ENCODE results near the gene SLC22A17.

Gene SLC22A17

GRCh38 chr14:23382276-23382675 lies 29.6 kb upstream of the SLC22A17 start:
- DNase-seq (ENCODE audit: low read depth) = no peak
- TF ChIP-seq, protein P1, sequence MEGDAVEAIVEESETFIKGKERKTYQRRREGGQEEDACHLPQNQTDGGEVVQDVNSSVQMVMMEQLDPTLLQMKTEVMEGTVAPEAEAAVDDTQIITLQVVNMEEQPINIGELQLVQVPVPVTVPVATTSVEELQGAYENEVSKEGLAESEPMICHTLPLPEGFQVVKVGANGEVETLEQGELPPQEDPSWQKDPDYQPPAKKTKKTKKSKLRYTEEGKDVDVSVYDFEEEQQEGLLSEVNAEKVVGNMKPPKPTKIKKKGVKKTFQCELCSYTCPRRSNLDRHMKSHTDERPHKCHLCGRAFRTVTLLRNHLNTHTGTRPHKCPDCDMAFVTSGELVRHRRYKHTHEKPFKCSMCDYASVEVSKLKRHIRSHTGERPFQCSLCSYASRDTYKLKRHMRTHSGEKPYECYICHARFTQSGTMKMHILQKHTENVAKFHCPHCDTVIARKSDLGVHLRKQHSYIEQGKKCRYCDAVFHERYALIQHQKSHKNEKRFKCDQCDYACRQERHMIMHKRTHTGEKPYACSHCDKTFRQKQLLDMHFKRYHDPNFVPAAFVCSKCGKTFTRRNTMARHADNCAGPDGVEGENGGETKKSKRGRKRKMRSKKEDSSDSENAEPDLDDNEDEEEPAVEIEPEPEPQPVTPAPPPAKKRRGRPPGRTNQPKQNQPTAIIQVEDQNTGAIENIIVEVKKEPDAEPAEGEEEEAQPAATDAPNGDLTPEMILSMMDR (IDR thresholded peaks at IDR 0.05; ENCODE audit: control insufficient read depth, insufficient read depth, low read depth, low read length, missing control alignments) = no peak
- H3K4me3 ChIP-seq (ENCODE audit: control insufficient read depth, low read depth, low read length) = no peak overlapping the region

GRCh38 chr14:23381871-23382270 lies 29.2 kb upstream of the SLC22A17 start:
- no peak overlapping the region for H3K4me3 ChIP-seq (ENCODE audit: control insufficient read depth, low read depth, low read length)
- DNase-seq (ENCODE audit: low read depth) = no peak
- TF ChIP-seq, protein P1 (IDR thresholded peaks at IDR 0.05; ENCODE audit: control insufficient read depth, insufficient read depth, low read depth, low read length, missing control alignments) = no peak

DNA sequence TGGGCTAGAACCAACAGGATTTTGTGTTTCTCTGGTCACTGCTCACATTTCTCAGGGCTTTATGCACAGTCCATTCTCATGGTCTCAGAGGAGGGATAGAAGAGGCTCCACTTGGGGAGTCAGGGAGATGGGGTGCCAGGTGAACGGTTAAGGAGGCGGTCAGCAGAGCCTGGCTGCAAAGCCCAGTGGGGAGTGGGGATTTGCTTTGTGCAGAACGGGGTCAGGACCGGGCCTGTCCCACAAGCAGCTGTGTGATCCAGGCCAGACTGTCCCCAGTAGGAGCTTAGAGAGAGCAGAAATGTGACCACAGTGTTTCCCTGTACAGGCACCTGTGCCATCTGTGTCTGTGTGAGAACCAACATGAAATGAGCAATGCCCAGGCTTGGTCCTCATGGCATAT lies 28.3 kb upstream of the SLC22A17 start:
- no peak for DNase-seq (ENCODE audit: low read depth)
- H3K4me3 ChIP-seq (ENCODE audit: control insufficient read depth, low read depth, low read length) = no peak overlapping the region
- TF ChIP-seq, protein P1 (IDR thresholded peaks at IDR 0.05; ENCODE audit: control insufficient read depth, insufficient read depth, low read depth, low read length, missing control alignments) = no peak

GRCh38 chr14:23380197-23380914 lies 27.7 kb upstream of the SLC22A17 start:
- no peak overlapping the region for H3K4me3 ChIP-seq (ENCODE audit: control insufficient read depth, low read depth, low read length)
- TF ChIP-seq, protein P1 (IDR thresholded peaks at IDR 0.05; ENCODE audit: control insufficient read depth, insufficient read depth, low read depth, low read length, missing control alignments) = no peak
- DNase-seq (ENCODE audit: low read depth) = no peak

DNA sequence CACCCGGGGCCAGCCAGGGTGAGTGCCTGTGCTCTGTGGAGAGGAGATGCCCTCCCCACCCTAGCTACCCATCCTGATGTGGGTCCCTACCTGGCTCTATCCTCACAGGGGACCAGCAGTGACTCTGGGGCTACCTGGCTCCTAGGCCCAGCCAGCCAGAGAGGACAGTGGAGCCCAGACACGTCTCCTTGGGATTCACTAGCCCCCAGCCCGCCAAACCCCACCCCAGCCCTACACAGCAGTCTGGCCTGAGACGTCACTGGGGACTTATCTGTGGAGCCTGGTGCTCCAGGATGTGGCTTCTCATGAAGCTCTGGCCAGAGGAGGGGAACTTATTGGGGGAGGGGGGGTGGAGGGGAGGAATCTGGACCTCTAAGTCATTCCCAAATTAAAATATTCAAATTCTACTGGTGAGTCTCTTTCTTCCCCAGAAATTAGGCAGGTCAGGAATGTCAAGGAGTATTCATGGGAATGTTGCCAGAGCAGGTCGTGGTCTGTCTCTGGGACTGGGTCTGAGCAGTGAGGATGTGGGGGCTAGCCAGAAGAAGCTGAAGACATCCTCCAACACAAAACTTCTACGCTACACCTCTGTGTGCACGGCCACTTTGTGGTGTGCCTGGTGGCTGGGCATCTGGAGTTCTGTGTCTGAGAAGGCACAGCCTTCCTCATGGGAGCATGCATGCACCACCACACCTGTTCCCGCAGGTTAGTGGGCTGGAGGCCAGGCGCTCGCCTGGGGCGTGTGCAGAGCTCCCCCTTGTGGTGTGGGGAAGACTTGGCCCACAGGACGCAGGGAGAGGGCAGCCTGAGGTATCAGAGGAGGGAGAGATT lies 26.9 kb upstream of the SLC22A17 start:
- DNase-seq (ENCODE audit: low read depth) = no peak
- TF ChIP-seq, protein P1 (IDR thresholded peaks at IDR 0.05; ENCODE audit: control insufficient read depth, insufficient read depth, low read depth, low read length, missing control alignments) = peak; percentile 95
- no peak overlapping the region for H3K4me3 ChIP-seq (ENCODE audit: control insufficient read depth, low read depth, low read length)

DNA sequence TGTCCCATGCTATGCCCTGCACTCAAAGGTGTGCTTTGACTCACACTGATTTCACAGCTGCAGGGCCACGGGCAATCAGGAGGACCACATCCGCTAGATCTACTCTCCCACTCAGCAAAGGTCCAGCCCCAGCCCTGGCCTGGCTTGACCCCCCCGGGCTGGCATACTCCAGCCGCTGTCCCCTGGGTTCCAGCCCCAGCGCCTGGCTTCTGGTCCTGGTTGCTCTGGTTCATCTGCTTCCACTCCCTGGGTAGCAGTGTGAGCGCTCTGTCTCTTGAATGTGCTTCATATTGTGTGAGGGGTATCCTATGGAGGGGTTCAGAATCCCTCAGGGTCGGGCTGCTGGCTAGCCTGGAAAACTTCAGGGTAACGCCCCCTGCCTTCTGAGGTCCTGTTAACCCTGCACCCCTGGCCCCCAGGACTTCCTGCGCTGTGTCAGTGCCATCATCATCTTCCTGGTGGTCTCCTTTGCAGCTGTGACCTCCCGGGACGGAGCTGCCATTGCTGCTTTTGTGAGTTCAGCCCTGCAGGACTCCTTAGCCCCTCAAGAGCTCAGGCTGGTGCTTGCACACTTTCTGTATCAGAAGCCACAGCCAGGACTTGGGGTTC lies 26.0 kb upstream of the SLC22A17 start:
- no peak for DNase-seq (ENCODE audit: low read depth)
- H3K4me3 ChIP-seq (ENCODE audit: control insufficient read depth, low read depth, low read length) = no peak overlapping the region
- TF ChIP-seq, protein P1 (IDR thresholded peaks at IDR 0.05; ENCODE audit: control insufficient read depth, insufficient read depth, low read depth, low read length, missing control alignments) = no peak

All from AG09309 (cell line).